IgD-negative memory B cell (primary cell): ENCODE data around the gene TNPO3. TPM values are rescaled to one million over a fixed set of nuclear protein-coding genes. Genes with fewer than 3 reads are reported as not detected.

Source experiments
- H3K27ac Mint-ChIP-seq, 3 donors: one replicate each; pipeline ENCODE4 v1.8.0; 2020 to 2022; ENCODE audit warnings: mild to moderate bottlenecking in 3 of 3, mixed read lengths in 3 of 3, moderate library complexity in 1 of 3
- H3K27me3 Mint-ChIP-seq: one replicate; pipeline ENCODE4 v1.8.0; 2021; ENCODE audit warnings: mixed read lengths
- H3K36me3 Mint-ChIP-seq: one replicate; pipeline ENCODE4 v1.8.0; 2020; ENCODE audit warnings: mild to moderate bottlenecking, mixed read lengths
- H3K4me1 Mint-ChIP-seq, 3 donors: one replicate each; pipeline ENCODE4 v1.8.0; 2020 to 2022; ENCODE audit warnings: mixed read lengths in 3 of 3, mild to moderate bottlenecking in 1 of 3
- H3K4me3 Mint-ChIP-seq, 4 donors: one replicate each; pipeline ENCODE4 v1.8.0; 2020 to 2022; ENCODE audit warnings: mild to moderate bottlenecking in 4 of 4, mixed read lengths in 4 of 4, moderate library complexity in 3 of 4
- H3K9me3 Mint-ChIP-seq, 3 donors: one replicate each; pipeline ENCODE4 v1.8.0; 2020 to 2021; ENCODE audit warnings: mixed read lengths in 3 of 3, mild to moderate bottlenecking in 1 of 3
- polyA plus RNA-seq: library from polyadenylated mRNA; unstranded; fragments of 300-500 nt; fragmentation: Illumina TruSeq; gene quantifications from one replicate; pipeline ENCODE4 v1.2.3, GENCODE V29; 2021

Gene TNPO3
- polyA plus RNA-seq, 1 donor from 2014 or later = 36.7 TPM

DNA sequence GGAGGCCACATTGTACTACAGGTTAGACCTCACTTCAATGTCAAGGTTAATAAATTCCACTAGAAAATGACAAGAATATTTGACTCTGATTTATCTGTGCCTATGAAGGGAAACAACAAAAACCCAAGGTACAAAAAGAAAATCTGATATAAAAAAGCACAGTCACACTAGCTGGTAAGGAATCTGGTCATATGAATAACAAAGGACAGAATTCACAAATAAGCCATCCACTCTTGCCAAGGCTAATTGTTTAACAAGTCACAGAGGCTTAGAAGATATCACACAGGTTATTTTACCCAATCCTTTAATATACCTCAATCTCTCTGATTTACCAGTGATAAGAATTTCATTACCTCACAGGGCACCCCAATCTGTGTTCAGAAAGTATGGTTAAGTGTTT is 69.3 kb downstream of the TNPO3 start:
- Mint-ChIP-seq H3K27ac (no peak overlapping the region), H3K36me3 (peaks cover 10% of the 10 kb centered on the region), H3K4me1 (no peaks in the 10 kb centered on the region), H3K4me3 (no peak overlapping the region), H3K27me3 (no peaks in the 10 kb centered on the region), H3K9me3 (no peaks in the 10 kb centered on the region)

DNA sequence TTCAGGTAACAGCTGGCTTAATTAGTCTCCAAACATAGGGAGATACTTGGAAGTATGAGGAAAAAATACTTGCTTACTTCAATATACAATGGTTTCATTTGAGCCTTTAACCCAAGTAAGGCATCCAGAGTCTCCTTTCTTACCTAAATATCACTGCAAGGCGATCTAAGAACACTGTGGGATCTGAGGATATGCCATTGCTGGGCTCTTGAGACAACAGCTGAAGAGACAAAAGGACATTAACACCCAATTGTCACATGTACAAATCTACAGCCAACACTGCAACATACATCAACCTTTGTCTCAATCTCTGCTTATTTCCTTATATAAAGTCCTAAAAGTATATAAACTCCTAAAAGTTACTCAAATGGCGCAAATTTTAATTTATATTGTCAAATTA is 72.8 kb downstream of the TNPO3 start:
- H3K27ac Mint-ChIP-seq = no peak overlapping the region

DNA sequence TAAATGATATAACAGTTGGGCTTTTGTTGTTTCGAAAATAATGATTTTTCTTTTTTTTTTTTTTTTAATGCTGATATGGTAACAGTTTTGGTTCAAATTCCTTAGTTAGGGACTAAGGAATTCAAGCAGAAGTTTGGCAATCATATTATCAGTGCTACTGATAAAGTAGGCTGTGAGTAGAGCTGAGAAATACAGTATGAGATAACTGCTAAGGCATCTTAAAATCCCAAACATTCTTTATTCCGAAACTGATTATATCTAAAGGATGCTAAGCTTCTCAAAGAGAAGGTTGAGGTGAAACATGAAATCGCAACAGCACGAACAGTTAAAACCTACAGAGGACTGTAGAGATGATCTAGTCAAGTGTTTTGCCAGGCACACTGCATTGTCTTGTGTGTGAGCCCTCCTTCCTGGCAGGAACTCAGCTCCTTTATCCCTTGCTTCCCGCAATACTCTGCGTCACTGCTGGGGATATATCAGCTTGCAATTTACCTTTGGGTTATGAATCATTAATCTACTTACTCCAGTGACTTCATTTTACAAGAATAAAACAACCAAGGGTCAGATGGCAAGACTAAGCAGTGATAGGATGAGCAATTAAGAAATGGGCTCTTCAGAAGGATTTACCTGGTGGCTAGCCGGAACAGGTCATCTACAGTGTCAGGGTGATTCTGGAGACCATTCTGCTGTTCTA is 80.5 kb downstream of the TNPO3 start:
- peak overlapping the region in 1 of 3 donors; percentile 22 for H3K27ac Mint-ChIP-seq
- peaks cover 14% of the 10 kb centered on the region for H3K36me3 Mint-ChIP-seq
- H3K27me3 Mint-ChIP-seq = no peaks in the 10 kb centered on the region
- H3K9me3 Mint-ChIP-seq = no peaks in the 10 kb centered on the region
- H3K4me1 Mint-ChIP-seq = no peaks in the 10 kb centered on the region
- H3K4me3 Mint-ChIP-seq = no peak overlapping the region

More for the DNA sequence above, 72.8 kb downstream of the TNPO3 start:
- peaks cover 10% of the 10 kb centered on the region for H3K36me3 Mint-ChIP-seq
- H3K9me3 Mint-ChIP-seq = no peaks in the 10 kb centered on the region
- H3K4me3 Mint-ChIP-seq = no peak overlapping the region
- no peaks in the 10 kb centered on the region for H3K27me3 Mint-ChIP-seq
- H3K4me1 Mint-ChIP-seq = no peaks in the 10 kb centered on the region

DNA sequence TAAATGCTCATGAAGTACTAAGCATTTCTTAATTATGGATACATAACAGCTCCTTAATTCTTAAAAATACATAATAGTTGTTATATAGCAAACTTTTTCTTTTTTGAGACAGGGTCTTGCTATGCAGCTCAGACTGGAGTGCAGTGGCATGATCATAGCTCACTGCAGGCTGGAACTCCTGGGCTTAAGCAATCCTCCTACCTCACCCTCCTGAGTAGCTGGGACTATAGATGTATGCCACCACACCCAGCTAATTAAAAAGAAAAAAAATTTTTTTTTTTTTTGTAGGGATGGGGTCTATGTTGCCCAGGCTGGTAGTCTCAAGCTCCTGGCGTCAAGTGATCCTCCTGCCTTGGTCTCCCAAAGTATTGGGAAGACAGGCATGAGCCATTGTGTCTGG is 86.3 kb downstream of the TNPO3 start:
- peaks cover 3 to 7% (median 3%) of the 10 kb centered on the region in 3 donors for H3K4me1 Mint-ChIP-seq
- peaks cover 5% of the 10 kb centered on the region for H3K36me3 Mint-ChIP-seq
- no peak overlapping the region for H3K4me3 Mint-ChIP-seq
- H3K27ac Mint-ChIP-seq = no peak overlapping the region
- H3K27me3 Mint-ChIP-seq = no peaks in the 10 kb centered on the region
- no peaks in the 10 kb centered on the region for H3K9me3 Mint-ChIP-seq

DNA sequence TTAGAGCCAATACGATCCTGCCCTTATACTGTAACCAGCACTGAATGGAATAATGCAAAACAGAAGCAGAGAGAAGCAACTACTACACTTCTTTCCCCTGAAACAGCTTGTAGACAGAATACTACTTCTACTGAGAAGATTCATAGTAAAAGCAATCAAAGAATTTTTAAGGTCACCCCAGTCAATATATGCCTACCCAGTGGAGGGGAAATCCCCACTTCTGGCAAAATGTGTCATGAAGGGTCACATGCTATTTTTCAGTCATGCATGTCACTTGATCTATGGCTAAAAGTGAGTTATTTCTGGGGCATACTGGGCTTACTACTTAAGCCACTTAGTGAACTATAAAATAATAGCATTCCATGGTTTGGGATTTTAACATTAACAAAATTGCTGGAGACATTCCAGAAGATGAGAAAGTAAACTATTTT is 91.6 kb downstream of the TNPO3 start:
- no peaks in the 10 kb centered on the region for H3K9me3 Mint-ChIP-seq
- H3K36me3 Mint-ChIP-seq = peaks cover 16% of the 10 kb centered on the region
- no peaks in the 10 kb centered on the region for H3K27me3 Mint-ChIP-seq
- H3K4me3 Mint-ChIP-seq = peak overlapping the region in 2 of 4 donors; percentile 48 to 79
- peak overlapping the region; percentile 69 to 91 (median 91) for H3K27ac Mint-ChIP-seq
- peaks cover 11 to 22% (median 15%) of the 10 kb centered on the region in 3 donors for H3K4me1 Mint-ChIP-seq

DNA sequence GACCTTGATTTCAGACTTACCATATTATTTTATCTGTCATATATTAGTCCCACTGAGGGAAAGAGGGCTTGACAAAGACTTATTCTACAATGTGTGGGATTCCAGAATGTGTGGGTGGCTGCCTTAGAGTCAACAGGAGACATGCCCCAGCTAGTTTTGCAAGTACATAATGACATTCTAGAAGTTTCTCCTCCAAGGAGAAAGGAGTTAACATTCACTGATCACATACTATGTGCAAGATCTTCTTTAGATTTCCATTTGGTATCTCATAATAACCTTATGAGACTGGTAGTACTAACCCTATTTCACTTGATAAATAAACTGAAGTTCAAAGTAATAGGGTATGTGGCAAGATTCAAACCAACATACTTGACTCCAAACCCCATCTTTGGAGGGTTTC is 92.0 kb downstream of the TNPO3 start:
- H3K27ac Mint-ChIP-seq = peak overlapping the region; percentile 69 to 91 (median 91)
- H3K36me3 Mint-ChIP-seq = peaks cover 16% of the 10 kb centered on the region
- peaks cover 11 to 22% (median 15%) of the 10 kb centered on the region in 3 donors for H3K4me1 Mint-ChIP-seq
- no peaks in the 10 kb centered on the region for H3K9me3 Mint-ChIP-seq
- H3K4me3 Mint-ChIP-seq = peak overlapping the region in 1 of 4 donors; percentile 48
- H3K27me3 Mint-ChIP-seq = no peaks in the 10 kb centered on the region

DNA sequence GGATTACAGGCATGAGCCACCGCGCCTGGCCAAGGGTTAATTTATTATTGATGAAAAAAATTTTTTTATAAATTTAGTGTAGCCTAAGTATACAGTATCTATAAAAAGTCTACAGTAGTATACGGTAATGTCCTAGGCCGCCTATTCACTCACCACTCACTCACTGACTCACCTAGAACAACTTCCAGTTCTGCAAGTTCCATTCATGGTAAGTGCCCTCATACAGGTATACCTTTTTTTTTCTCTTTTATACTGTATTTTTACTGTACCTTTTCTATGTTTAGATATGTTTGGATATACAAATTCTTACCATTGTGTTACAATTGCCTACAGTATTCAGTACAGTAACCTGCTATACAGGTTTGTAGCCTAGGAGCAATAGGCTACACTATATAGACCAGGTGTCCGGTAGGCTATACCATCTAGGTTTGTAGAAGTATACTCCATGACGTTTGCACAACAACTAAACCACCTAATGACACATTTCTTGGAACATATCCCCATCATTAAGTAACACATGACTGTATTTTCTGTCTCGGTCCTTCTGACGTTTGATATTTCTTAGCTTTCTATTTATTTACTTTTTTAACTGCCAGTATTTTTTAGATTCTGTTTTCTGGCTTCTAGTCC is 93.8 kb downstream of the TNPO3 start:
- no peak overlapping the region for H3K4me3 Mint-ChIP-seq
- H3K27ac Mint-ChIP-seq = peak overlapping the region in 2 of 3 donors; percentile 30 to 60
- no peaks in the 10 kb centered on the region for H3K9me3 Mint-ChIP-seq
- H3K27me3 Mint-ChIP-seq = no peaks in the 10 kb centered on the region
- H3K36me3 Mint-ChIP-seq = peaks cover 16% of the 10 kb centered on the region
- H3K4me1 Mint-ChIP-seq = peaks cover 15 to 24% (median 18%) of the 10 kb centered on the region in 3 donors

DNA sequence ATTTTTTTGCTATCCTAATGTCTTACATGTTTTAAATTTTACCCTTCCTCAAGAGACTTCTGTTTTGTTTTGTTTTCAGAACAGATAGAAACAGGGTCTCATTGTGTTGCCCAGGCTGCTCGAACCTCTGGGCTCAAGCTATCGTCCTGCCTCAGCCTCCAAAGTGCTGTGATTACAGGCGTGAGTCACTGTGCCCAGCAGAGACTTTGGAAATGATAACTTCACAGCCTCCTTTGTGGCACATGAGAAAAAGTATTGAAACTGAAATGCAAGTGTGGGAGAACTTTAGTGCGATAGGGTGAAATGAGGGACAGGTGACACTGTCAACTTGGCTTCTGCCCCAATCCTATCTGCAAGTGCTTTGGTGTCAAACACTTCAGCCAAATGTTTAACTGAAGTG is 95.6 kb downstream of the TNPO3 start:
- H3K4me3 Mint-ChIP-seq = no peak overlapping the region
- H3K27ac Mint-ChIP-seq = peak overlapping the region in 1 of 3 donors; percentile 89
- peaks cover 16% of the 10 kb centered on the region for H3K36me3 Mint-ChIP-seq
- H3K4me1 Mint-ChIP-seq = peaks cover 28 to 32% (median 31%) of the 10 kb centered on the region in 3 donors
- no peaks in the 10 kb centered on the region for H3K27me3 Mint-ChIP-seq
- no peaks in the 10 kb centered on the region for H3K9me3 Mint-ChIP-seq

DNA sequence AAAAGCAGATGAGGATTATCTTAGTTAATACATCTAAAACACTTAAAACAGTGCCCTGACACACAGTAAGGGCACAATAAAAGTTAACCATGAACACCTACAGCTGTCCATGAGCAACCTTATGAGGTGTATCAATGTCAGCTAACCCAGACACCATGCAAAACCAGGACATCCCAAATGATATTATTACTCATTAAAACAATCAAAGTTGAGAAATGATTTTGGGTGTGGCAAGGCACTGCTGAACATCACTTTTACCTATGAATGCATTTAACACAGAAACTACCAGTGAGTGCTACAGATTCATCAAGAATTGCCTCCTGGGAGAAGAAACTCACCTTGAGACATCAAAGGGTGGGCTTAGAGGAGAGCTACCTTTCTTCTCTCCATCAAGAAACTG is 98.9 kb downstream of the TNPO3 start:
- Mint-ChIP-seq H3K4me3 (peak overlapping the region in 1 of 4 donors; percentile 92), H3K4me1 (peaks cover 21 to 28% (median 24%) of the 10 kb centered on the region in 3 donors), H3K36me3 (peaks cover 15% of the 10 kb centered on the region), H3K9me3 (no peaks in the 10 kb centered on the region), H3K27ac (peak overlapping the region in 2 of 3 donors; percentile 83 to 97), H3K27me3 (no peaks in the 10 kb centered on the region)

DNA sequence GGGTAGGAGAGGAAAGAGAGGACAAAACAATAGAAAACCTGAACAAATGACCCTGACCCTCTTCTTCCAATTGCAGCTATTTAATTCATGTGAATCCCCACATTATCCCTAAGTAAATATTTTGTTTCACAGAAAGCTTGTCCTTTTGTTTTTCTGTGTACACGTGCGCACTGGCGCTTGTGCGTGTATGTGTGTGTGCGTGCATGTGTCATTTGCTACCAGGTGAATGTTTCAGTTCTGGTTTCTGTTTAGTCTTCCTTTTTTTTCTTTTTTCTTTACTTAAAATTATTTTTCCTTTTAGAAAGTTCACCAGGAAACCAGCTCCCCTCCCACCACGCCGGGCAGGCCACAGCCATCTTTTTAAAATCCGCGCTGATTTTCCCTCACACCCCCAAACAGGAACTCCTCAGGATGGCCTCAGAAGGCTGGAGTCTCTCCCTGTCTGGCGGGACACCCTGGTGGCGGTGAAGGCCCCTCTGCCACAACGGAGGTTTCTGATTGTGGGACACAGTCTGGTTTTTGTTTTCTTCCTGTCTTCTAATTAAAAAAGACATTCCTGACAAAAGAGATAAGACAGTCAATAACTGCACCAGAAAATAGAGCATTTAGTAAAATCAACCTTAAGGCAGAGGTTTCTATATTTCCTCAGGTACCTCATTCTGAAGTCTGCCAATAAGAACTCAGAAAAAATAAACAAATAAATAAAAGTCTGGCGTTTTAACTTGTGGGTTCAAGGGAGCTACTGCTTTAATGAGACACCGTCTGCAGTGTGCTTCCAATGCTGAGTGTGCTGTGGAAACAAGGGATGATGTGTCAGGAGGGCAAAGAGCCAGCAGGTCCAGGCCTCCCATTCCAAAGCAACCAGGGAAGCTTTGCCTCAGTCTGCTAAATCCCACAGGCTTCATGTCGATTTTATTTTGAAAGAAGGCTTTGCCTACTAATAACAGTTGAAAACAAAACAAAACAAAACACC is 99.8 kb downstream of the TNPO3 start:
- Mint-ChIP-seq H3K36me3 (peaks cover 15% of the 10 kb centered on the region), H3K9me3 (no peaks in the 10 kb centered on the region), H3K27me3 (no peaks in the 10 kb centered on the region), H3K4me3 (peak overlapping the region; percentile 54 to 92 (median 78)), H3K4me1 (peaks cover 21 to 28% (median 24%) of the 10 kb centered on the region in 3 donors), H3K27ac (peak overlapping the region; percentile 83 to 97 (median 97))

DNA sequence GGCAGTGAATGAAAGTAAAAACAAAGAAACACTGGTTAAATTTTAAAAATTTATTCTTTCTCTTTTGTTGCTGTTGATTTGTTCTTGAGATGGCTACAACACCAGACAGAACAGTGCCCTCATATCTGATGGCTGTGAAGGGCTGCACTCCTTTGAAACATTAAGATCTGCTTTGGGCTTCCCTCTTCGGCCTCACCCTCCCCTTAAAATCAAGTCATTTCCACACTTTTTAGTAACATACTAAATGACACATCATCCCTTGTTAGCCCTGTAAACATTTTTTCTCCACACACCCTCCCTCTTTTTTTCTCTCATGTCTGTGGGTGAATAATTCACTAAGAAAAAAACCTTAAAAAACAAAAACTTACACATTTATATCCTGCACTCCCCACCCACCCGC is 100.8 kb downstream of the TNPO3 start:
- Mint-ChIP-seq H3K36me3 (peaks cover 10% of the 10 kb centered on the region), H3K27ac (peak overlapping the region; percentile 83 to 97 (median 86)), H3K9me3 (no peaks in the 10 kb centered on the region), H3K4me3 (peak overlapping the region in 2 of 4 donors; percentile 54 to 63), H3K4me1 (peaks cover 21 to 28% (median 24%) of the 10 kb centered on the region in 3 donors), H3K27me3 (no peaks in the 10 kb centered on the region)

DNA sequence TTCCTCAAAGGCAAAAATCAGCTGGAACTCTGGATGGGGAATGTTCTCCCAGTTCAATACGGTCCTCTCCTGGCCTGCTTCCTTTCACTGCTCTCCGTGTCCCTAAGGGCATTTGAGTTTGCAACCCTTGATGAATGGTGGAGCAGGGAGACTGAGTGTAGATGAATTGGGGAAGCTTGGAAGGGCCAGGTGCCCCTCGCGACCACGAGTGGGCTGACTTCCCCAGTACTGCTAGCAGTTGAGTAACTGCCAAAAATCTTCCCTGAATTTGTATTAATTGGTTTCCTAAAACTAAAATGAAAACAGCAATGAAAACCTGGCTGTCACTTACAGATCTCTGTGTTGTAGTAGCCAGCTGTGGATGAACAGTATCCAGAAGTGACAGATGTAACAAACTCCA is 103.6 kb downstream of the TNPO3 start:
- H3K4me1 Mint-ChIP-seq = peaks cover 17 to 25% (median 21%) of the 10 kb centered on the region in 3 donors
- H3K27ac Mint-ChIP-seq = peak overlapping the region; percentile 39 to 61 (median 46)
- no peaks in the 10 kb centered on the region for H3K27me3 Mint-ChIP-seq
- peaks cover 7% of the 10 kb centered on the region for H3K36me3 Mint-ChIP-seq
- H3K9me3 Mint-ChIP-seq = no peaks in the 10 kb centered on the region
- H3K4me3 Mint-ChIP-seq = no peak overlapping the region

DNA sequence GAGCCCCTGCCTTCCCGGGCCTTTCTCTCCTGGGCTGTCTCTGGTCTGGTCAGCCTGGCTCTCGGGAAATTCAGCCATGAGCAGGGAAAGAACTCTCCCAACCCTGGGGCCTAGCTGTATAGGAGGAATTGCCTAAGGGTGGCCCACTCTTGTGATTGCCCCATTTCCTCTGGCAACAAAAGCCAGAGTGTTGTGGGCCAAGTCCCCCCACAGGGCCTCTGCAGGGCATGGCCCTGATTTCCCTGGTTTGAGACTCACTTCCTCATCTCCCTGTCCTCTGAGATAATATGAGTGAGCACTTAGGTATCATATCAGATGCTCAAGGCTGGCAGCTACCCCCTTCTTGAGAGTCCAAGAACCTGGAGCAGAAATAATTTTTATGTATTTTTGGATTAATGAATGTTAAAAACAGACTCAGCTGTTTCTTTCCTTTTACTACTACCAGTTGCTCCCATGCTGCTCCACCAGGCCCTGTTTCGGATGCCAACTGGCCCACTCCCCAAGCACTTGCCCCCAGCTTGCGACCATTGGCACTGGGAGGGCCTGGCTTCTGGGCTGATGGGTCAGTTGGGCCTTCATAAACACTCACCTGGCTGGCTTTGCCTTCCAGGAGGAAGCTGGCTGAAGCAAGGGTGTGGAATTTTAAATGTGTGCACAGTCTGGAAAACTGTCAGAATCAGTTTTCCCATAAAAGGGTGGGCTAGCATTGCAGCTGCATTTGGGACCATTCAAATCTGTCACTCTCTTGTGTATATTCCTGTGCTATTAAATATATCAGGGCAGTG is 105.7 kb downstream of the TNPO3 start:
- Mint-ChIP-seq H3K9me3 (no peaks in the 10 kb centered on the region), H3K4me3 (peak overlapping the region in 1 of 4 donors; percentile 14), H3K4me1 (peaks cover 8 to 14% (median 10%) of the 10 kb centered on the region in 3 donors), H3K36me3 (peaks cover 8% of the 10 kb centered on the region), H3K27me3 (no peaks in the 10 kb centered on the region), H3K27ac (peak overlapping the region in 1 of 3 donors; percentile 77)
